HepG2 (cell line): ENCODE results near the gene ALCAM.

Source experiments
- BCLAF1 ChIP-seq: fragments of 450-650 bp; IDR thresholded peaks from 2 replicates; pipeline ENCODE4 v1.6.1; 2017; ENCODE audit warnings: mild to moderate bottlenecking
- CTCF ChIP-seq: sonication (generic); formaldehyde crosslinking; IDR thresholded peaks from 2 replicates; pipeline ENCODE4 v1.5.0; 2020; ENCODE audit warnings: mild to moderate bottlenecking, missing genetic modification reagents, moderate library complexity
- EP300 ChIP-seq, 3 experiments: sonication (generic) in 1 of 3; formaldehyde crosslinking in 1 of 3; IDR thresholded peaks; 2 replicates each; pipeline versions ENCODE4 v1.5.1 to v1.6.1; 2011 to 2020; ENCODE audit warnings: low read depth in 2 of 3, low read length in 2 of 3, borderline replicate concordance in 1 of 3, improper control_type of control experiment in 1 of 3, mild to moderate bottlenecking in 1 of 3, missing genetic modification reagents in 1 of 3, moderate library complexity in 1 of 3
- FOXA1 ChIP-seq, 2 experiments: fragments of 450-650 bp in 1 of 2; sonication (generic) in 1 of 2; formaldehyde crosslinking in 1 of 2; IDR thresholded peaks; 2 replicates each; pipeline versions ENCODE4 v1.4.0 to v1.6.1; 2016 to 2020; ENCODE audit warnings: missing genetic modification reagents in 1 of 2
- FOXP1 ChIP-seq, 2 experiments: fragments of 450-650 bp in 1 of 2; IDR thresholded peaks; 2 replicates each; pipeline ENCODE4 v1.6.1; 2017 to 2018; ENCODE audit warnings: antibody characterized with exemption in 1 of 2
- HNF4A ChIP-seq: sonication (generic); formaldehyde crosslinking; IDR thresholded peaks from 2 replicates; pipeline ENCODE4 v1.4.0; 2020; ENCODE audit warnings: missing genetic modification reagents
- PAWR ChIP-seq: sonication (generic); formaldehyde crosslinking; IDR thresholded peaks from 2 replicates; pipeline ENCODE4 v1.4.0; 2020; ENCODE audit warnings: missing genetic modification reagents, mild to moderate bottlenecking, borderline replicate concordance
- PRDM10 ChIP-seq: sonication (generic); formaldehyde crosslinking; IDR thresholded peaks from 2 replicates; pipeline ENCODE4 v1.4.0; 2020; ENCODE audit warnings: low read depth, missing genetic modification reagents
- REPIN1 ChIP-seq: sonication (generic); formaldehyde crosslinking; IDR thresholded peaks from 2 replicates; pipeline ENCODE4 v1.8.0; 2022; ENCODE audit warnings: missing genetic modification reagents, low read depth, mild to moderate bottlenecking, borderline replicate concordance
- ZNF430 ChIP-seq: sonication (generic); formaldehyde crosslinking; IDR thresholded peaks from 2 replicates; pipeline ENCODE4 v1.9.0; 2021; ENCODE audit warnings: mild to moderate bottlenecking, missing genetic modification reagents
- TF ChIP-seq, protein P1 (sequence below): sonication (generic); formaldehyde crosslinking; IDR thresholded peaks from 2 replicates; pipeline ENCODE4 v1.5.0; 2020; ENCODE audit warnings: missing genetic modification reagents, mild to moderate bottlenecking, borderline replicate concordance

- no peak for TF ChIP-seq FOXP1 (IDR thresholded peaks at IDR 0.05)
- TF ChIP-seq FOXP1 (CRISPR knock-in tag; IDR thresholded peaks at IDR 0.05): no peak
- TF ChIP-seq HNF4A (CRISPR knock-in tag): no peak
- TF ChIP-seq, protein P1, sequence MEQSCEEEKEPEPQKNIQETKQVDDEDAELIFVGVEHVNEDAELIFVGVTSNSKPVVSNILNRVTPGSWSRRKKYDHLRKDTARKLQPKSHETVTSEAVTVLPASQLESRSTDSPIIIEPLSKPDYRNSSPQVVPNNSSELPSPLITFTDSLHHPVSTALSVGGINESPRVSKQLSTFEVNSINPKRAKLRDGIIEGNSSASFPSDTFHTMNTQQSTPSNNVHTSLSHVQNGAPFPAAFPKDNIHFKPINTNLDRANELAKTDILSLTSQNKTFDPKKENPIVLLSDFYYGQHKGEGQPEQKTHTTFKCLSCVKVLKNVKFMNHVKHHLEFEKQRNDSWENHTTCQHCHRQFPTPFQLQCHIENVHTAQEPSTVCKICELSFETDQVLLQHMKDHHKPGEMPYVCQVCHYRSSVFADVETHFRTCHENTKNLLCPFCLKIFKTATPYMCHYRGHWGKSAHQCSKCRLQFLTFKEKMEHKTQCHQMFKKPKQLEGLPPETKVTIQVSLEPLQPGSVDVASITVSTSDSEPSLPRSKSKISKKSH (CRISPR knock-in tag): no peak
- no peak for TF ChIP-seq EP300 (IDR thresholded peaks at IDR 0.05; ENCODE audit: low read depth in 2 of 2, low read length in 2 of 2)
- TF ChIP-seq EP300 (CRISPR knock-in tag; IDR thresholded peaks at IDR 0.05; ENCODE audit: borderline replicate concordance): no peak
- TF ChIP-seq REPIN1: no peak
- TF ChIP-seq CTCF (CRISPR knock-in tag): no peak
- no peak for TF ChIP-seq ZNF430
- TF ChIP-seq PAWR (CRISPR knock-in tag): no peak
- no peak for TF ChIP-seq FOXA1 (IDR thresholded peaks at IDR 0.05)
- TF ChIP-seq FOXA1 (CRISPR knock-in tag; IDR thresholded peaks at IDR 0.05): no peak
- no peak for TF ChIP-seq BCLAF1
- TF ChIP-seq PRDM10 (CRISPR knock-in tag): no peak
Measured at GRCh38 chr3:105490045-105490444, 123.3 kb downstream of the ALCAM start.
